Brain microvascular endothelial cell (primary cell): Measurements from ENCODE around the gene SAMD14.

Experiments
- DNase-seq: peaks from one replicate; pipeline ENCODE4 v3.0.0-alpha.2; 2020
- H3K27ac ChIP-seq: fragments of 250-450 bp; sonication (Bioruptor Pico); 2 replicates; pipeline ENCODE4 v1.5.1; 2020; ENCODE audit warnings: mild to moderate bottlenecking, moderate library complexity
- H3K27me3 ChIP-seq: fragments of 250-450 bp; sonication (Bioruptor Pico); replicated peaks from 2 replicates; pipeline ENCODE4 v1.5.1; 2020; ENCODE audit warnings: mild to moderate bottlenecking
- H3K36me3 ChIP-seq: fragments of 250-450 bp; sonication (Bioruptor Pico); replicated peaks from 2 replicates; pipeline ENCODE4 v1.5.1; 2020; ENCODE audit warnings: mild to moderate bottlenecking
- H3K4me3 ChIP-seq: 2 replicates; pipeline ENCODE4 v1.5.1; 2011; ENCODE audit warnings: low read depth, mild to moderate bottlenecking, control low read depth, low read length, moderate library complexity
- in situ Hi-C: cut with HindIII; loops from 2 replicates; pipeline ENCODE4 v1.10.0; 2017; ENCODE audit warnings: low sequenced_read_pairs, low pct_ligation_motif_present
- TF ChIP-seq, protein P1 (sequence below): IDR thresholded peaks from 2 replicates; pipeline ENCODE4 v1.5.1; 2011; ENCODE audit warnings: low read depth, mild to moderate bottlenecking, moderate library complexity, low read length, control low read depth, inconsistent platforms; ENCODE audit errors: missing control alignments

Gene SAMD14

DNA sequence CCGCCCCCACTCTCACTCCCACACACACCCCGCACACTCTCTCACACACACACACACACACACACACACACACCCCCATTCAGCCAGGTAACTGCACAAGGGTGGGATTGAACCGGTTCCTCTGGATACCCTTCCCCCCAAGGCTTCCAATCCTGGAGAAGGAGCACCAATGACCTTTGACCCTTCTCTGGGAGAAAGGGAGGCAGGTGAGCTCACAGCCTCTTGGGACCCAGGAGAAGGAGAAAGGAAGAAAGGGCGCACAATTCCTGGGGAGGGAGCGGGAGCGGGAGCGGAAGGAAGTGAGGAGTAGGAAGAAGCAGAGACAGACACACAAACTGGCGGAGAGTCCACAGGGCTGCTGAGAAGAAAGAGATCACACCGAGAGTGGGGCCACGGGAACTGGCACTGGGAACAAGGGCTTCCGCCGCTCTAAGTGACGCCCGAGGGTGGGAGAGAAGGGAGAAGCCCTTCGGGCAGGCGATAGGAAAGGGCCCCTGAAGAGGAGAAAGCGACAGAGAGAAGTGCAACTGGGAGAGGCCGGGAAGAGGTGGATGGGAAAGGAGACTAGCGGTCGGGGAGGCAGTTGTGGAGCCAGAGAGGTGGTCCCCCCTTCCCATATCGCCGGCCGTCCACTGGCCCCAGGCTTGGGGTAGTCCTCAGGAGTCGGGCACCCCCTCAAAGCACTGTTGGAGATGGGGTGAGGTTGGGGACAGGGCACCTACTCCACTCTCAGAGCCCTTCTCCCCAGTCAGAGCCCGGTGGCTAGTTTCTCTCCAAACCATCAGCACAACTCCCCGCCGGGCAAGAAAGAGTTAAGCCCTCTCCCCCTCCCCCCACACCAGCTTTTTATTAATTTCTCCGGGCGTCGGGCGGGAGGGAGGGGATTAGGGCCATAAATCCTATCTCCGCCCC lies 1.3 kb downstream of the SAMD14 start:
- no peak overlapping the region for H3K27ac ChIP-seq
- H3K36me3 ChIP-seq = no peaks in the 10 kb centered on the region
- peak overlapping the region; percentile 56 for H3K4me3 ChIP-seq
- no peaks in the 10 kb centered on the region for H3K27me3 ChIP-seq
- in situ Hi-C loops = no loop called here
- DNase-seq = no peak
- TF ChIP-seq, protein P1, sequence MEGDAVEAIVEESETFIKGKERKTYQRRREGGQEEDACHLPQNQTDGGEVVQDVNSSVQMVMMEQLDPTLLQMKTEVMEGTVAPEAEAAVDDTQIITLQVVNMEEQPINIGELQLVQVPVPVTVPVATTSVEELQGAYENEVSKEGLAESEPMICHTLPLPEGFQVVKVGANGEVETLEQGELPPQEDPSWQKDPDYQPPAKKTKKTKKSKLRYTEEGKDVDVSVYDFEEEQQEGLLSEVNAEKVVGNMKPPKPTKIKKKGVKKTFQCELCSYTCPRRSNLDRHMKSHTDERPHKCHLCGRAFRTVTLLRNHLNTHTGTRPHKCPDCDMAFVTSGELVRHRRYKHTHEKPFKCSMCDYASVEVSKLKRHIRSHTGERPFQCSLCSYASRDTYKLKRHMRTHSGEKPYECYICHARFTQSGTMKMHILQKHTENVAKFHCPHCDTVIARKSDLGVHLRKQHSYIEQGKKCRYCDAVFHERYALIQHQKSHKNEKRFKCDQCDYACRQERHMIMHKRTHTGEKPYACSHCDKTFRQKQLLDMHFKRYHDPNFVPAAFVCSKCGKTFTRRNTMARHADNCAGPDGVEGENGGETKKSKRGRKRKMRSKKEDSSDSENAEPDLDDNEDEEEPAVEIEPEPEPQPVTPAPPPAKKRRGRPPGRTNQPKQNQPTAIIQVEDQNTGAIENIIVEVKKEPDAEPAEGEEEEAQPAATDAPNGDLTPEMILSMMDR = no peak

DNA sequence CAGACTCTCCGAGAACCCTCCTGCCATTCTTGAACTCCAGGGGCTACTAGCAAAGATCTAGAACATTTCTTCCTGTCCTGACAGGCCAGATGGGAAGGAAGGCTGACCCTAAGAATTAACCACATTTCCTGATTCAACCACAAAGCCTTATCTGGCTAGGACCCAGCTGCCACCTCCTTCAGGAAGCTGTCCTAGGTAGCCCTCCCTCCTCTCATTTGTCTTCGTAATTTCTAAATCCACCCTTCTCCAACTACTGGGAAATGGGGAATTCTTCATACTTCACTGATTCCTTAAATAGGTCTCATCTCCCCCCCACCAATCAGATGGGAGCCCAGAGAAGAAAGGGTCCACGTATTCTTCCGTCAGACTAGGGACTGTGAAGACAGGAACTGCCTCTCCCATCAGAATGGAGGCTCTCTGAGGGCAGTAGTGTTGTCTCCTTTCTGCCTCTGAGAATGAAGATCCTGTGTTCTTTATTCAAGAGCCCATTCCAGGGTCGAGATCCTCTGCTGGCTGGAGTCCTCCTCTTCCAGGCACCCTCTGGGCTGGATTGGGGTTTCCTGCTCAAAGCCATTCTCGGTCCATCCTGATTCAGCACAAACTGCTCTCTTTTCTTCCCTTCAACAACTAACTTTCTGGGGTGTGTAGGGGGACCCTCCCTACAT lies 2.1 kb downstream of the SAMD14 start:
- DNase-seq = no peak
- no peaks in the 10 kb centered on the region for H3K36me3 ChIP-seq
- no peak overlapping the region for H3K4me3 ChIP-seq
- TF ChIP-seq, protein P1 = no peak
- in situ Hi-C loops = no loop called here
- H3K27ac ChIP-seq = no peak overlapping the region
- H3K27me3 ChIP-seq = no peaks in the 10 kb centered on the region

DNA sequence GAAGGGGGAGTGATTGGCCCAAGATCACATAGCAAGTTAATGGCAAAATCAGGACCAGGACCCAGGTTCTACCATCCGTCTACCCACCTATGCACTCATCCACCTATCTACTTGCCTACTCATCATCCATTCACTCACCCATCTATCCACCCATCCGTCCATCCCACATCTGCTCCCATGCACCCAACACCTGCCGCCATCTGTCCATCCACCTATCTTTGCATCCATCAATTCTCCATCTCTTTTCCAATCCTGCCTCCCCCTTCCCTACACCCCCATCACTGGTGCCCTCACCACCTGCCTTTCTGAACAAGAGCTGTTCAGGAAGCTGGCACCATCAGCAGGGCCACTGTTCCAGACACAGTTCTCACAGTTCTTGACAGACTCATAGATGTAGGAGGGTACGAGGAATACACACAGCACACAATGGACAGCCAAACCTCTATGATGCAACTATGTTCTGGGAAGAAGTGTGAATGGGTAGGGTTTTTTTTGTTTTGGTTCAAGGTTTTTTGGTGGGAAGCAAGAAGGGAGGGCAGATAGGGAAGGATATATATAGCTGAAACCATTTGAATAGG lies 4.5 kb downstream of the SAMD14 start:
- Histone ChIP-seq H3K27me3 (no peaks in the 10 kb centered on the region), H3K27ac (no peak overlapping the region), H3K4me3 (no peak overlapping the region), H3K36me3 (no peaks in the 10 kb centered on the region)
- in situ Hi-C loops = no loop called here
- no peak for DNase-seq
- TF ChIP-seq, protein P1 = no peak

DNA sequence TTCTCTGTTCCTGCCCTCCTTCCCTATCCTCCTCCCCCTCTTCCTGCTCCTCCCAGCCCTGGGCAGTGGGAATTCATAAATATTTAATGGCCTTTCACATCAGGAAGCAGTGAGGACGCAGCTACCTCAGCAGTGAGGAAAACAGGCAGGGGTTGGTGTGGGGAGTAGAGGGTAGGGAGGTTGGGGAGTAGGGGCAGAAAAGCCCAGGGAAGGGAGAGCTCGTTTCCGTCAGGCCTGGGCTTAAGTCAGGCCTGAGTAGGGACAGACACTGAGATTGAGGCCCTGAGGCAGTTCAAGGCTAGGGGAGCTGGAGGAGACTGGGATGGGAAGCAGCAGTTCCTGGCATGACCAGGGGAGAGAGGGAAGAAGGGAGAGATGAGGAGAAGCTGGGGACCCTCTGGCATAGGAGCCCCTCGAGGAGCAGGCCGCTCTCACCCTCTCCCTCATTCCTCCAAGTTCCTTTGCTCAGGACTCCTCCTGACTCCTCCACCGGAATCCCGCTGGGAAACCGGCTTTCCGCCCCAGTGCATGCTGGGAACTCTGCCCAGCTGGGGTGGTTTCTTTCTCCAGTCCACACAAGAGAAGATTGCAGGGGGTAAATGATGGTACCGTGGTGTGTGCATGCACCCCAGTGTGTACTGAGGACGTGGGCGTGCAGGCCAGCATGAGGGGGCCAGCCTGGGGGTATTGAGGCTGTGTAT lies 6.2 kb downstream of the SAMD14 start:
- Histone ChIP-seq H3K36me3 (no peaks in the 10 kb centered on the region), H3K27me3 (no peaks in the 10 kb centered on the region), H3K27ac (no peak overlapping the region), H3K4me3 (no peak overlapping the region)
- TF ChIP-seq, protein P1 = no peak
- DNase-seq = no peak
- in situ Hi-C loops = no loop called here

DNA sequence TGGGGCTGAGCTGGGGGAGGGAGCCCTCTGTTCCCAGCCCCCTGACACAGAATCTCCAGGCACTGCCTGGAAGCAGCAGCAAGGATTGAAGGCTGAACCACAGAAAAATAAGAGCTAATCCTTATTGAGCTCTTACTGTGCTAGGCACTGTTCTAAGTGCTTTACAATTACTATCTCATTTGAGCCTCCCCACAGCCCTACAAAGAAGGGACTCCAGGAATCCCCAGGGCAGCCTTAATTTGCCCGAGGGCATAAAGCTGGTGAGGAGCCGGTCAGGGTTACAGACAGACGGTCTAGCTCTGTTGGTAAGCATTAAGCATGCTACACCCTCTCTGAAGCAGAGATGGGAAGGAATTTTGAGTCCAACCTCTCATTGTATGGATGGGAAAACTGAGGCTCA lies 7.0 kb downstream of the SAMD14 start:
- H3K27me3 ChIP-seq = no peaks in the 10 kb centered on the region
- no peak for DNase-seq
- no peak overlapping the region for H3K4me3 ChIP-seq
- no peak overlapping the region for H3K27ac ChIP-seq
- no peaks in the 10 kb centered on the region for H3K36me3 ChIP-seq
- in situ Hi-C loops = no loop called here
- TF ChIP-seq, protein P1 = no peak
